ENCODE measurements around the gene ARRDC5.
"Not testable (repeated sequence)": the region's sequence is repeated elsewhere in the genome, so short reads cannot be mapped to it uniquely, and the experiment has no call there.

ARRDC5 gene

GRCh38 chr19:4902796-4903195 is at the start of gene ARRDC5:
Gene ARRDC5 (minus strand): TSS chr19:4902896. CDS start chr19:4902825, 71 bp downstream.
- no peak for DNase-seq (ENCODE audit: low read depth)

GRCh38 chr19:4951656-4952055 is 49.0 kb upstream of the ARRDC5 start:
- DNase-seq (ENCODE audit: low read depth): no peak

GRCh38 chr19:4950650-4951049 is 48.0 kb upstream of the ARRDC5 start:
- DNase-seq (ENCODE audit: low read depth): not testable (repeated sequence)

- not testable (repeated sequence) for DNase-seq (ENCODE audit: low read depth)
These were observed 39.0 kb upstream of the ARRDC5 start for GRCh38 chr19:4941638-4942169.

GRCh38 chr19:4939466-4939865 is 36.8 kb upstream of the ARRDC5 start:
- DNase-seq (ENCODE audit: low read depth): no peak

GRCh38 chr19:4938461-4938860 is 35.8 kb upstream of the ARRDC5 start:
- not testable (repeated sequence) for DNase-seq (ENCODE audit: low read depth)

- DNase-seq (ENCODE audit: low read depth): no peak
These were observed 34.4 kb upstream of the ARRDC5 start for GRCh38 chr19:4937060-4937459.

GRCh38 chr19:4935444-4935843 is 32.7 kb upstream of the ARRDC5 start:
- no peak for DNase-seq (ENCODE audit: low read depth)

GRCh38 chr19:4933528-4933927 is 30.8 kb upstream of the ARRDC5 start:
- DNase-seq (ENCODE audit: low read depth): no peak

- DNase-seq (ENCODE audit: low read depth): no peak
These were observed 30.0 kb upstream of the ARRDC5 start for GRCh38 chr19:4932711-4933110.

GRCh38 chr19:4930664-4931063 is 28.0 kb upstream of the ARRDC5 start:
- DNase-seq (ENCODE audit: low read depth): no peak

GRCh38 chr19:4929186-4929585 is 26.5 kb upstream of the ARRDC5 start:
- DNase-seq (ENCODE audit: low read depth): no peak

- DNase-seq (ENCODE audit: low read depth): no peak
These were observed 20.6 kb upstream of the ARRDC5 start for GRCh38 chr19:4923276-4923747.

GRCh38 chr19:4922530-4923275 is 20.0 kb upstream of the ARRDC5 start:
- DNase-seq (ENCODE audit: low read depth): no peak

GRCh38 chr19:4916292-4917082 is 13.8 kb upstream of the ARRDC5 start:
- DNase-seq (ENCODE audit: low read depth): peak; percentile 28

GRCh38 chr19:4914736-4915501 is 12.2 kb upstream of the ARRDC5 start:
- peak; percentile 65 for DNase-seq (ENCODE audit: low read depth)

GRCh38 chr19:4913996-4914735 is 11.5 kb upstream of the ARRDC5 start:
- DNase-seq (ENCODE audit: low read depth): peak; percentile 14

- DNase-seq (ENCODE audit: low read depth): peak; percentile 48
These were observed 9.3 kb upstream of the ARRDC5 start for GRCh38 chr19:4911786-4912672.

- DNase-seq (ENCODE audit: low read depth): no peak
These were observed 8.6 kb upstream of the ARRDC5 start for GRCh38 chr19:4911314-4911713.

- DNase-seq (ENCODE audit: low read depth): no peak
These were observed 8.0 kb upstream of the ARRDC5 start for GRCh38 chr19:4910594-4911281.
